ENCODE data around the gene CACNB3.
"Not testable (repeated sequence)": the region's sequence is repeated elsewhere in the genome, so short reads cannot be mapped to it uniquely, and the experiment has no call there.

CACNB3 gene

GRCh38 chr12:48828293-48828692 lies 10.0 kb downstream of the CACNB3 start:
- peak overlapping the region; percentile 18; the same call in 1 of the 2 replicates for H3K27ac ChIP-seq
- TF ChIP-seq ZFX (IDR thresholded peaks at IDR 0.05; ENCODE audit: borderline replicate concordance) (no peak), CTCF (IDR thresholded peaks at IDR 0.05) (no peak)

GRCh38 chr12:48828841-48829575 lies 10.7 kb downstream of the CACNB3 start:
- no peak for TF ChIP-seq CTCF (IDR thresholded peaks at IDR 0.05)
- no peak for TF ChIP-seq ZFX (IDR thresholded peaks at IDR 0.05; ENCODE audit: borderline replicate concordance)
- H3K27ac ChIP-seq, result peak overlapping the region; percentile 18; the same call in 1 of the 2 replicates

- TF ChIP-seq ZFX (IDR thresholded peaks at IDR 0.05; ENCODE audit: borderline replicate concordance) (no peak), CTCF (IDR thresholded peaks at IDR 0.05) (no peak)
- H3K27ac ChIP-seq, result peak overlapping the region; percentile 21; the same call in 1 of the 2 replicates
Observed at GRCh38 chr12:48831257-48831656, 13.0 kb downstream of the CACNB3 start.

- no peak for TF ChIP-seq ZFX (IDR thresholded peaks at IDR 0.05; ENCODE audit: borderline replicate concordance)
- no peak for TF ChIP-seq CTCF (IDR thresholded peaks at IDR 0.05)
- no peak overlapping the region for H3K27ac ChIP-seq
Observed at GRCh38 chr12:48832321-48833060, 14.2 kb downstream of the CACNB3 start.

GRCh38 chr12:48838048-48838447 lies 19.8 kb downstream of the CACNB3 start:
- TF ChIP-seq CTCF (IDR thresholded peaks at IDR 0.05) (no peak), ZFX (IDR thresholded peaks at IDR 0.05; ENCODE audit: borderline replicate concordance) (no peak)
- no peak overlapping the region for H3K27ac ChIP-seq

GRCh38 chr12:48842021-48842420 lies 23.7 kb downstream of the CACNB3 start:
- H3K27ac ChIP-seq, result not testable (repeated sequence)

- TF ChIP-seq CTCF (IDR thresholded peaks at IDR 0.05), result no peak
- TF ChIP-seq ZFX (IDR thresholded peaks at IDR 0.05; ENCODE audit: borderline replicate concordance), result no peak
- peak within 1 kb of the TSS; percentile 73 for H3K27ac ChIP-seq
Observed at GRCh38 chr12:48851883-48852733, 33.8 kb downstream of the CACNB3 start, which contains the start of gene DDX23. Gene DDX23 (minus strand): TSS chr12:48852163. CDS start chr12:48845782, 6,381 bp downstream.

All from 22Rv1 (cell line).